B cell (primary cell): ENCODE measurements around the gene ZC3H15. TPM values are rescaled to one million over a fixed set of nuclear protein-coding genes. Genes with fewer than 3 reads are reported as not detected.

Source experiments
- ATAC-seq: fragments of 200-7000 bp; cut with Tn5 transposase; one replicate; pipeline ENCODE4 v1.10.0; 2021; ENCODE audit warnings: low read depth, mild to moderate bottlenecking, moderate number of reproducible peaks, moderate library complexity
- CTCF ChIA-PET: fragments of 350-600 bp; sonication (Branson Sonifier 250); formaldehyde crosslinking; loops from one replicate; lab custom pipeline; 2021; ENCODE audit warnings: antibody characterized with exemption, inconsistent platforms; lab: Charles Lee
- POLR2A ChIA-PET: fragments of 350-600 bp; sonication (Branson Sonifier 250); formaldehyde crosslinking; loops from one replicate; lab custom pipeline; 2021; ENCODE audit warnings: antibody characterized with exemption; lab: Charles Lee
- DNase-seq: peaks from one replicate; pipeline ENCODE4 v3.0.0; 2013
- H2AFZ ChIP-seq: 2 replicates; pipeline ENCODE4 v1.6.1; 2012; ENCODE audit warnings: mild to moderate bottlenecking, low read depth, low read length; ENCODE audit not compliant: insufficient read depth, poor library complexity, severe bottlenecking
- H3K27ac ChIP-seq, 2 donors: 1 replicate in 1 of 2; 2 replicates in 1 of 2; pipeline ENCODE4 v1.5.1; 2012 to 2013; ENCODE audit warnings: low read length in 2 of 2, mild to moderate bottlenecking in 2 of 2, moderate library complexity in 1 of 2
- H3K27me3 ChIP-seq, 4 experiments: fragments of 200-600 bp in 1 of 4; sonication (generic) in 1 of 4; replicated peaks in 1 of 4; 1 replicate in 2 of 4; 2 replicates in 2 of 4; pipeline versions ENCODE4 v1.6.1 to v1.7.0; 2013 to 2016; ENCODE audit warnings: low read length in 3 of 4, mild to moderate bottlenecking in 2 of 4, mixed read lengths in 1 of 4, moderate library complexity in 1 of 4; ENCODE audit not compliant: insufficient read depth in 4 of 4, control insufficient read depth in 3 of 4; ENCODE audit errors: control extremely low read depth in 1 of 4
- H3K36me3 ChIP-seq, 2 experiments: replicated peaks in 1 of 2; 1 replicate in 1 of 2; 2 replicates in 1 of 2; pipeline versions ENCODE4 v1.6.1 to v1.7.1; 2013; ENCODE audit warnings: low read length in 1 of 2; ENCODE audit not compliant: insufficient read depth in 2 of 2, control insufficient read depth in 1 of 2; ENCODE audit errors: control extremely low read depth in 1 of 2, extremely low read depth in 1 of 2
- H3K4me1 ChIP-seq, 2 donors: fragments of 200-600 bp in 1 of 2; sonication (generic) in 1 of 2; 1 replicate in 1 of 2; 2 replicates in 1 of 2; pipeline versions ENCODE4 v1.5.1 to v1.6.1; 2013 to 2017; ENCODE audit warnings: low read length in 2 of 2; ENCODE audit not compliant: control insufficient read depth in 2 of 2, insufficient read depth in 2 of 2
- H3K4me2 ChIP-seq: replicated peaks from 2 replicates; pipeline ENCODE3; 2012; ENCODE audit warnings: mild to moderate bottlenecking, low read depth, low read length; ENCODE audit not compliant: poor library complexity, severe bottlenecking
- H3K4me3 ChIP-seq, 5 experiments: fragments of 200-600 bp in 1 of 5; sonication (generic) in 1 of 5; 1 replicate in 3 of 5; 2 replicates in 2 of 5; pipeline versions ENCODE4 v1.5.1 to v1.7.0; 2011 to 2016; ENCODE audit warnings: low read length in 4 of 5, mild to moderate bottlenecking in 4 of 5, low read depth in 2 of 5, control low read depth in 1 of 5, moderate library complexity in 1 of 5; ENCODE audit not compliant: insufficient read depth in 1 of 5; ENCODE audit errors: control extremely low read depth in 1 of 5, extremely low read depth in 1 of 5
- H3K79me2 ChIP-seq: fragments of 200-600 bp; sonication (generic); one replicate; pipeline ENCODE4 v1.6.0; 2016; ENCODE audit warnings: low read length; ENCODE audit not compliant: control insufficient read depth, insufficient read depth
- H3K9ac ChIP-seq: fragments of 200-600 bp; sonication (generic); 2 replicates; pipeline ENCODE4 v1.6.1; 2017; ENCODE audit warnings: mild to moderate bottlenecking, low read length, moderate library complexity
- H3K9me3 ChIP-seq, 3 donors: one replicate each; pipeline versions ENCODE4 v1.6.1 to v1.7.1; 2013; ENCODE audit warnings: low read length in 2 of 3; ENCODE audit not compliant: control insufficient read depth in 2 of 3, insufficient read depth in 1 of 3; ENCODE audit errors: control extremely low read depth in 1 of 3
- H4K20me1 ChIP-seq: 2 replicates; pipeline ENCODE4 v1.6.0; 2012; ENCODE audit warnings: mild to moderate bottlenecking, low read length; ENCODE audit not compliant: insufficient read depth, control insufficient read depth, poor library complexity, severe bottlenecking
- H3K27ac Mint-ChIP-seq: one replicate; pipeline ENCODE4 v1.8.0; 2021; ENCODE audit warnings: mixed read lengths
- H3K27me3 Mint-ChIP-seq: one replicate; pipeline ENCODE4 v1.8.0; 2021; ENCODE audit warnings: mixed read lengths
- H3K4me1 Mint-ChIP-seq: one replicate; pipeline ENCODE4 v1.8.0; 2021; ENCODE audit warnings: mixed read lengths
- H3K4me3 Mint-ChIP-seq: one replicate; pipeline ENCODE4 v1.8.0; 2021; ENCODE audit warnings: mixed read lengths
- H3K9me3 Mint-ChIP-seq: one replicate; pipeline ENCODE4 v1.8.0; 2022; ENCODE audit warnings: mixed read lengths; ENCODE audit not compliant: insufficient read depth
- CTCF ChIP-seq: fragments of 200-600 bp; IDR thresholded peaks from one replicate; pipeline ENCODE4 v1.8.0; 2022; ENCODE audit warnings: antibody characterized with exemption, mild to moderate bottlenecking
- EZH2 ChIP-seq: IDR thresholded peaks from 2 replicates; pipeline ENCODE4 v1.6.1; 2012; ENCODE audit warnings: borderline replicate concordance, low read depth, mild to moderate bottlenecking, moderate library complexity, low read length; ENCODE audit not compliant: insufficient read depth, poor library complexity, severe bottlenecking
- WGBS: methylation state at CpG from one replicate; pipeline ENCODE4 v1.1.5; 2013; ENCODE audit warnings: missing lambda C conversion rate; ENCODE audit not compliant: insufficient coverage; 5-methylcytosine and 5-hydroxymethylcytosine counted together
- intact Hi-C: fragments of 100-400 bp; cut with micrococcal nuclease; formaldehyde crosslinking; loops from one replicate; pipeline ENCODE4 v1.10.0; 2022
- polyA plus RNA-seq: library from polyadenylated mRNA; depleted of rRNA; stranded (reverse); fragments of >200 nt; gene quantifications from 2 replicates; pipeline ENCODE4 v1.2.3, GENCODE V29; 2012
- total RNA-seq, 2 donors: library from RNA; stranded (reverse); fragments of 120-200 nt in 1 of 2; gene quantifications; 1 replicate in 1 of 2; 2 replicates in 1 of 2; pipeline versions ENCODE4 v1.2.3 to v1.2.4, GENCODE V29; 2013 to 2022

ZC3H15 gene
- total and polyA plus RNA-seq, 2 donors (not counting 1 experiment from before 2014, with no cell fraction given) = 29.6 to 61.4 TPM

DNA sequence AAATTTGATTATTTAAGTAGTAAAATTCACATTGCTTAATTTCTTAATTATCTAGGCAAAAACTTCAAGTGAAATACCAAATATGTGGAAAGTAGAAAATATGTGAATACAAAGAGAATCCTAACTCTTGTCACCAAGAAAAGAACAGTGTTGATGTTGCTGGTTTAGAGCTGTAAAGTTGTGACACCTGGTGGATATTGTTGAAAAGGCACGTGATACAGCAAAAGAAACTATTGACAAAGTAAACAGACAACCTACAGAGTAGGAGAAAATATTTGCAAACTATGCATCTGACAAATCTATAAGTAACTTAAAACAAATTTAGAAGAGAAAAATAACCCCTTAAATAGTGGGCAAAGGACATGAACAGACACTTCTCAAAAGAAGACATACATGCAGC is 25.6 kb upstream of the ZC3H15 start:
- H2AFZ ChIP-seq = no peak overlapping the region
- Mint-ChIP-seq H3K4me1 (no peaks in the 10 kb centered on the region), H3K27me3 (no peaks in the 10 kb centered on the region), H3K4me3 (no peak overlapping the region), H3K27ac (no peak overlapping the region), H3K9me3 (no peaks in the 10 kb centered on the region)
- H4K20me1 ChIP-seq = no peaks in the 10 kb centered on the region
- no peaks in the 10 kb centered on the region for H3K4me1 ChIP-seq
- H3K27ac ChIP-seq = no peak overlapping the region
- H3K9me3 ChIP-seq = no peaks in the 10 kb centered on the region
- no CpG with 5 or more reads among the region's 1 CpG for WGBS
- H3K9ac ChIP-seq = no peak overlapping the region
- H3K79me2 ChIP-seq = no peaks in the 10 kb centered on the region
- CTCF ChIA-PET = no interaction called here
- DNase-seq = no peak
- H3K4me3 ChIP-seq = no peak overlapping the region
- no peaks in the 10 kb centered on the region for H3K27me3 ChIP-seq
- intact Hi-C loops = no loop called here
- no peak for TF ChIP-seq EZH2
- no peak for TF ChIP-seq CTCF
- no peak for ATAC-seq
- H3K36me3 ChIP-seq = peaks cover 0 to 5% of the 10 kb centered on the region in 2 experiments
- no peak overlapping the region for H3K4me2 ChIP-seq
- POLR2A ChIA-PET = no interaction called here

- Histone ChIP-seq H4K20me1 (no peaks in the 10 kb centered on the region), H3K4me3 (no peak overlapping the region), H3K79me2 (no peaks in the 10 kb centered on the region), H3K4me1 (no peaks in the 10 kb centered on the region), H3K27me3 (no peaks in the 10 kb centered on the region), H2AFZ (no peak overlapping the region), H3K27ac (no peak overlapping the region), H3K9ac (no peak overlapping the region), H3K36me3 (no peaks in the 10 kb centered on the region), H3K9me3 (peaks cover 0 to 6% (median 1%) of the 10 kb centered on the region in 3 donors), H3K4me2 (no peak overlapping the region)
- TF ChIP-seq CTCF (no peak), EZH2 (no peak)
- H3K4me3 Mint-ChIP-seq = no peak overlapping the region
- ChIA-PET CTCF (no interaction called here), POLR2A (no interaction called here)
- ATAC-seq (no peak), DNase-seq (no peak)
- intact Hi-C loops = no loop called here
- peaks cover 2% of the 10 kb centered on the region for H3K9me3 Mint-ChIP-seq
- no peaks in the 10 kb centered on the region for H3K27me3 Mint-ChIP-seq
- H3K27ac Mint-ChIP-seq = no peak overlapping the region
- H3K4me1 Mint-ChIP-seq = no peaks in the 10 kb centered on the region
Observed at GRCh38 chr2:186466743-186467142, 19.3 kb upstream of the ZC3H15 start.
